ENCODE measurements around the gene HBD. TPM values are rescaled to one million over a fixed set of nuclear protein-coding genes. Genes with fewer than 3 reads are reported as not detected.
"Not testable (repeated sequence)": the region's sequence is repeated elsewhere in the genome, so short reads cannot be mapped to it uniquely, and the experiment has no call there.

The HBD gene
- total RNA-seq, 1 donor from 2014 or later = not detected

GRCh38 chr11:5265832-5266231 is 31.5 kb upstream of the HBD start:
- H3K27ac Mint-ChIP-seq (ENCODE audit: unreplicated experiment) = no peak overlapping the region
- TF ChIP-seq CTCF (IDR thresholded peaks at IDR 0.05) = no peak
- no peaks in the 10 kb centered on the region for H3K36me3 Mint-ChIP-seq (ENCODE audit: unreplicated experiment)
- DNase-seq (ENCODE audit: extremely low spot score, unreplicated experiment) = no peak
- H3K9me3 Mint-ChIP-seq (ENCODE audit: unreplicated experiment) = peaks cover 6% of the 10 kb centered on the region
- H3K4me1 Mint-ChIP-seq (ENCODE audit: unreplicated experiment) = no peaks in the 10 kb centered on the region
- H3K27me3 Mint-ChIP-seq (ENCODE audit: unreplicated experiment) = peaks cover 65% of the 10 kb centered on the region
- H3K4me3 Mint-ChIP-seq (ENCODE audit: unreplicated experiment) = no peak overlapping the region

GRCh38 chr11:5258543-5259262 is 24.4 kb upstream of the HBD start:
- Mint-ChIP-seq H3K27me3 (ENCODE audit: unreplicated experiment) (peaks cover 28% of the 10 kb centered on the region), H3K4me1 (ENCODE audit: unreplicated experiment) (no peaks in the 10 kb centered on the region), H3K9me3 (ENCODE audit: unreplicated experiment) (peaks cover 6% of the 10 kb centered on the region), H3K4me3 (ENCODE audit: unreplicated experiment) (no peak overlapping the region), H3K36me3 (ENCODE audit: unreplicated experiment) (no peaks in the 10 kb centered on the region), H3K27ac (ENCODE audit: unreplicated experiment) (no peak overlapping the region)
- no peak for DNase-seq (ENCODE audit: extremely low spot score, unreplicated experiment)
- no peak for TF ChIP-seq CTCF (IDR thresholded peaks at IDR 0.05)

- Mint-ChIP-seq H3K27ac (ENCODE audit: unreplicated experiment) (no peak overlapping the region), H3K36me3 (ENCODE audit: unreplicated experiment) (no peaks in the 10 kb centered on the region), H3K9me3 (ENCODE audit: unreplicated experiment) (peaks cover 3% of the 10 kb centered on the region), H3K4me3 (ENCODE audit: unreplicated experiment) (no peak overlapping the region), H3K4me1 (ENCODE audit: unreplicated experiment) (no peaks in the 10 kb centered on the region), H3K27me3 (ENCODE audit: unreplicated experiment) (peaks cover 28% of the 10 kb centered on the region)
- no peak for DNase-seq (ENCODE audit: extremely low spot score, unreplicated experiment)
- TF ChIP-seq CTCF (IDR thresholded peaks at IDR 0.05) = no peak
Observed at GRCh38 chr11:5257296-5257695, 23.0 kb upstream of the HBD start.

GRCh38 chr11:5254646-5255413 is 20.5 kb upstream of the HBD start, which contains the start of gene HBG2:
Gene HBG2, minus strand, starts transcription at chr11:5254781. Its CDS starts 53 bp downstream, at chr11:5254728.
- DNase-seq (ENCODE audit: extremely low spot score, unreplicated experiment); H3K9me3 Mint-ChIP-seq (ENCODE audit: unreplicated experiment); H3K4me1 Mint-ChIP-seq (ENCODE audit: unreplicated experiment); H3K36me3 Mint-ChIP-seq (ENCODE audit: unreplicated experiment); H3K4me3 Mint-ChIP-seq (ENCODE audit: unreplicated experiment); H3K27ac Mint-ChIP-seq (ENCODE audit: unreplicated experiment): not testable (repeated sequence)
- peaks cover 28% of the 10 kb centered on the region for H3K27me3 Mint-ChIP-seq (ENCODE audit: unreplicated experiment)

- H3K27me3 Mint-ChIP-seq (ENCODE audit: unreplicated experiment) = peaks cover 24% of the 10 kb centered on the region
- H3K27ac Mint-ChIP-seq (ENCODE audit: unreplicated experiment); H3K4me3 Mint-ChIP-seq (ENCODE audit: unreplicated experiment); DNase-seq (ENCODE audit: extremely low spot score, unreplicated experiment); H3K4me1 Mint-ChIP-seq (ENCODE audit: unreplicated experiment); H3K9me3 Mint-ChIP-seq (ENCODE audit: unreplicated experiment); H3K36me3 Mint-ChIP-seq (ENCODE audit: unreplicated experiment): not testable (repeated sequence)
Observed at GRCh38 chr11:5254023-5254422, 19.7 kb upstream of the HBD start.

GRCh38 chr11:5253440-5253839 is 19.2 kb upstream of the HBD start:
- H3K27me3 Mint-ChIP-seq (ENCODE audit: unreplicated experiment) = peaks cover 26% of the 10 kb centered on the region
- not testable (repeated sequence) for H3K27ac Mint-ChIP-seq (ENCODE audit: unreplicated experiment); H3K4me1 Mint-ChIP-seq (ENCODE audit: unreplicated experiment); H3K9me3 Mint-ChIP-seq (ENCODE audit: unreplicated experiment); H3K36me3 Mint-ChIP-seq (ENCODE audit: unreplicated experiment); H3K4me3 Mint-ChIP-seq (ENCODE audit: unreplicated experiment); DNase-seq (ENCODE audit: extremely low spot score, unreplicated experiment)

All from osteocyte (in vitro differentiated cells).